Measurements from ENCODE around the gene STAG3.
"Not testable (repeated sequence)": the region's sequence is repeated elsewhere in the genome, so short reads cannot be mapped to it uniquely, and the experiment has no call there.

STAG3 gene, protein sequence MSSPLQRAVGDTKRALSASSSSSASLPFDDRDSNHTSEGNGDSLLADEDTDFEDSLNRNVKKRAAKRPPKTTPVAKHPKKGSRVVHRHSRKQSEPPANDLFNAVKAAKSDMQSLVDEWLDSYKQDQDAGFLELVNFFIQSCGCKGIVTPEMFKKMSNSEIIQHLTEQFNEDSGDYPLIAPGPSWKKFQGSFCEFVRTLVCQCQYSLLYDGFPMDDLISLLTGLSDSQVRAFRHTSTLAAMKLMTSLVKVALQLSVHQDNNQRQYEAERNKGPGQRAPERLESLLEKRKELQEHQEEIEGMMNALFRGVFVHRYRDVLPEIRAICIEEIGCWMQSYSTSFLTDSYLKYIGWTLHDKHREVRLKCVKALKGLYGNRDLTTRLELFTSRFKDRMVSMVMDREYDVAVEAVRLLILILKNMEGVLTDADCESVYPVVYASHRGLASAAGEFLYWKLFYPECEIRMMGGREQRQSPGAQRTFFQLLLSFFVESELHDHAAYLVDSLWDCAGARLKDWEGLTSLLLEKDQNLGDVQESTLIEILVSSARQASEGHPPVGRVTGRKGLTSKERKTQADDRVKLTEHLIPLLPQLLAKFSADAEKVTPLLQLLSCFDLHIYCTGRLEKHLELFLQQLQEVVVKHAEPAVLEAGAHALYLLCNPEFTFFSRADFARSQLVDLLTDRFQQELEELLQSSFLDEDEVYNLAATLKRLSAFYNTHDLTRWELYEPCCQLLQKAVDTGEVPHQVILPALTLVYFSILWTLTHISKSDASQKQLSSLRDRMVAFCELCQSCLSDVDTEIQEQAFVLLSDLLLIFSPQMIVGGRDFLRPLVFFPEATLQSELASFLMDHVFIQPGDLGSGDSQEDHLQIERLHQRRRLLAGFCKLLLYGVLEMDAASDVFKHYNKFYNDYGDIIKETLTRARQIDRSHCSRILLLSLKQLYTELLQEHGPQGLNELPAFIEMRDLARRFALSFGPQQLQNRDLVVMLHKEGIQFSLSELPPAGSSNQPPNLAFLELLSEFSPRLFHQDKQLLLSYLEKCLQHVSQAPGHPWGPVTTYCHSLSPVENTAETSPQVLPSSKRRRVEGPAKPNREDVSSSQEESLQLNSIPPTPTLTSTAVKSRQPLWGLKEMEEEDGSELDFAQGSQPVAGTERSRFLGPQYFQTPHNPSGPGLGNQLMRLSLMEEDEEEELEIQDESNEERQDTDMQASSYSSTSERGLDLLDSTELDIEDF

DNA sequence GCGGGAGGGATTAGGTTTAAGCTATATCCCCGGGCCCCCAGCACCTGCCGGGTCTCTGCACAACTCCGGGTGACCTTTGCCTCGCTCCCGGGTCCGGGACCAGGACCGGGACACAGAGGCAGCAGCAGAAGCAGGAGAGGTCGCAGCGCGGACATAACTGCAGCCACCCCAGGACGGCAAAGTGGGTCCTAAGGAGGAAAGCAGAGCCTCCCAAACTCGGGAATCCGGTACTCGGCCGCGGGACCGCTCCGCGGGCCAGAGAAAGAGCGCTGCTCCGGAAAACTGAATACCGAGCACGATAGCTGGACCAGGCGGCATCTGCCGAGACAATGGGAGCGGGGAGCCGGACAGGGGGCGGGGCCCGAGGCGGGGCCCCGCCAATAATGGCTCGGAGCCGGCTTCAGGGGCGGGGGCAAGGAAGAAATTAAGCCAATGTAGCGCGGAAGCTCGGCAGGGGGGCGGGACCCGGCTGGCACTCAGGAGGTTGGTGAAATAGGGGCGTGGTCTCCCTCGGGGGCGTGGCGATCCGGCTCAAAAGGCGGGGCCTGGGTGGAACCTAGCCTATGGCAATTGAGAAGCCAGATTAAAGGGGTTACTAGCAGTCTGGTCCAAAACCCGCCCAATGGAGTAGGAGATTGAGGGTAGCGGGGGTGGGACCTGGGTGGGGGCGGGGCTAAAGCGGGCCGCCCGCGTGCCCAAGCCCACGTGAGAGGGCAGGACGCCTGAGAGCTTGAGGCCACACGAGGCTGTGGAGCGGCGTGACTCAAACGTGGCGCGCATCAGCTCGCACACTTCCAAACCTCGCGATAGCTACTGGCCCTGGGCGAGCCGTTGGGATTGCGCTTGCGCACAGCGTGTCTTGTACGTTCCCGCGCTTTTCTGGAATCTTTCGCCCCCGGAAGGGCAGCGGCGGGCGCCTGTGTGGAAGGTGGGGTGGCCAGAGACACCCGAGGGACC, at the start of gene STAG3, which contains the start of gene GPC2:
TSS of gene STAG3 (plus strand) at position 874 of the 957 bp plus-strand sequence. CDS start 2,639 bp downstream, outside the sequence.
TSS of gene GPC2 (minus strand) at position 337 of the 957 bp plus-strand sequence. CDS start at position 155, 182 bp downstream.
- DNase-seq: peak; percentile 97

DNA sequence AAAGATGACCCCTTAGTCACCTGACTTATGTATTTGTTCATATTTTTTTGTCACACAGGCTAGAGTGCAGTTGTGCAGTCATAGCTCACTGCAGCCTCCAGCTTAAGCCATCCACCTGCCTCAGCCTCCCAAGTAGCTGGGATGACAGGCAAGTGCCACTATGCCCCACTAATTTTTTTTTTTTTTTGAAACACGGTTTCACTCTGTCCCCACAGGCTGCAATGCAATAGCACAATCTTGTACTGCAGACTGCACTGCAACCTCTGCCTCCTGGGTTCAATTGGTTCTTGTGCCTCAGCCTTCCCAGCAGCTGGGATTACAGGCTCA, 49.1 kb upstream of the STAG3 start:
- DNase-seq: no peak

DNA sequence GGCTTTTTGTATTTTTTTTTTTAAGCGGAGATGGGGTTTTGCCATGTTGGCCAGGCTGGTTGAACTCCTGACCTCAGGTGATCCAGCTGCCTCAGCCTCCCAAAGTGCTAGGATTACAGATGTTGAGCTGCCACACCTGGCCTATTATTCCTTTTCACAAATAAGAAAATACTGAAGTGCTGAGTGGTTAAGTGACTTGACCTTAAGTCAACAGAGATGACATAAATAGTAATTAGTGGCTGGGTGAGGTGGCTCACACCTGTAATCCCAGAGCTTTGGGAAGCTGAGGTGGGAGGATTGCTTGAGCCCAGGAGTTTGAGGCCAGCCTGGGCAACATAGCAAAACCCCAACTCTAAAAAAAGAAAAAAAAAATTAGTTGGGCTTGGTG, 47.5 kb upstream of the STAG3 start:
- DNase-seq: peak; percentile 77

DNA sequence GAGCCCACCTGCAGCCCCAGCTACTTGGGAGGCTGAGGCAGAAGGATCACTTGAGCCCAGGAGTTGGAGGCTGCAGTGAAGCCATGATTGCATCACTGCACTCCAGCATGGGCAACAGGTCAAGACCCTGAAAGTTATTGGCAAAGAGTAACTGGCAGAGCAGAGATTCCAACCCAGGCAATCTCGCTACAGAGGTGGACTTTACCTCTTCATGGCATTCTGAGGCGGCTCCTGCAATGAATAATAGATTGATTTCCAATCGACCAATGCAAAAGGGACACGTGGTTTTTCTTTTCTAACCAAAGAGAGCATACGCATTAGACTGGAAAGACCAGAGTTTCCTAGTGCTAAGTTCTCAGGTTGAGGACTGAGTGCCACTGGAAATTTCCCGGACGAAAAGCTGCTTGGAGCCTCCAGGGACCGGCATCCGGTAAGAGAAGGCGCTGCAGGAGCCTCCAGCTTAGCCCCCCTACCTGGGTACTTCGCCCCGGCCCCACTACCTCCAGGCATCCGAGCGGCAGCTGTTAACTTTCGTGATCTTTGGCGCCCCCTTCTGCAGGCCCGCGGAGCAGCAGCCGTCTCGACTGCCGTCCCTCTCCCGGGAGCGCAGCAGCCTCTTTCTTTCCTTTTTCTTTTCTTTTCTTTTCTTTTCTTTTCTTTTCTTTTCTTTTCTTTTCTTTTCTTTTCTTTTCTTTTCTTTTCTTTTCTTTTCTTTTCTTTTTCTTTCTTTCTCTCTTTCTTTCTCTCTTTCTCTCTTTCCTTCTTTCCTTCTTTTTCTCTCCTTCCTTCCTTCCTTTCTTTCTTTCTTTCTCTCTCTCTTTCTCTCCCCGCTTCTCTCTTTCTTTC, 46.9 kb upstream of the STAG3 start:
- peak; percentile 75 for DNase-seq

DNA sequence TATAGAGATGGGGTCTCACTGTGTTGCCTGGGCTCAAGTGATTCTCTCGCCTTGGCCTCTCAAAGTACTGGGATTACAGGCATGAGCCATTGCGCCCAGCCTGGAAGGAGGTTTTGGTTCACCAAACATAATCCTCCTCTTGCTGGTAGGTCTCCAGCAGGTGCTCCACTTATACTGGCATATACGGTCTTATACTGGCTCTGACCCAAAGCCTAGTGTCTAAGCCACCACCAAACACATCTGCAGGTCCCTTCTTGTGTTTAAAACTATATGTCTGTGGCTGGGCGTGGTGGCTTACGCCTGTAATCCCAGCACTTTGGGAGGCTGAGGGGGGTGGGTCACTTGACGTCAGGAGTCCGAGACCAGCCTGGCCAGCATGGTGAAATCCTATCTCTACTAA, 45.6 kb upstream of the STAG3 start:
- no peak for DNase-seq

DNA sequence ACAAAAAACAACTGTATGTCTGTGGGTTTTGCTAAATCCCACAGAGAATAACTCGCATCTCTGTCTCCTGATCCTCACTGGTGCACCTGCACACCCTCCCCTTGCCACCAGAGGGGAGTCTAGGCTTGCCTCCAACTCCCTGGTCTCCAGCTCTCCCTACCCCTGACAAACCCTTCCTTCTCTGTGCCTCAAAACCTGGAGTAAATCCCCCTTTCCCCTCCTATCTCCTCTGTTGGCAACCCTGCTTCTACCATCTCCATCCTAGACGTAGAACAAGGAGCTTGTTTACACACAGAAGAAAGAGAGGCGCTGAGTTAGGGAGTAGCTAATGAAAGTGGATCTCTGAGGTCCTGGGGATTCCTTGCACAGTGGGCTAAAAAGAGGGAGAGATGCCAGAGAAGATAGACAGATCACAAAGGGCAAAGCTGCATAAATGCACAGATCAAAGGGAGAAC, 45.0 kb upstream of the STAG3 start:
- DNase-seq: peak; percentile 68

DNA sequence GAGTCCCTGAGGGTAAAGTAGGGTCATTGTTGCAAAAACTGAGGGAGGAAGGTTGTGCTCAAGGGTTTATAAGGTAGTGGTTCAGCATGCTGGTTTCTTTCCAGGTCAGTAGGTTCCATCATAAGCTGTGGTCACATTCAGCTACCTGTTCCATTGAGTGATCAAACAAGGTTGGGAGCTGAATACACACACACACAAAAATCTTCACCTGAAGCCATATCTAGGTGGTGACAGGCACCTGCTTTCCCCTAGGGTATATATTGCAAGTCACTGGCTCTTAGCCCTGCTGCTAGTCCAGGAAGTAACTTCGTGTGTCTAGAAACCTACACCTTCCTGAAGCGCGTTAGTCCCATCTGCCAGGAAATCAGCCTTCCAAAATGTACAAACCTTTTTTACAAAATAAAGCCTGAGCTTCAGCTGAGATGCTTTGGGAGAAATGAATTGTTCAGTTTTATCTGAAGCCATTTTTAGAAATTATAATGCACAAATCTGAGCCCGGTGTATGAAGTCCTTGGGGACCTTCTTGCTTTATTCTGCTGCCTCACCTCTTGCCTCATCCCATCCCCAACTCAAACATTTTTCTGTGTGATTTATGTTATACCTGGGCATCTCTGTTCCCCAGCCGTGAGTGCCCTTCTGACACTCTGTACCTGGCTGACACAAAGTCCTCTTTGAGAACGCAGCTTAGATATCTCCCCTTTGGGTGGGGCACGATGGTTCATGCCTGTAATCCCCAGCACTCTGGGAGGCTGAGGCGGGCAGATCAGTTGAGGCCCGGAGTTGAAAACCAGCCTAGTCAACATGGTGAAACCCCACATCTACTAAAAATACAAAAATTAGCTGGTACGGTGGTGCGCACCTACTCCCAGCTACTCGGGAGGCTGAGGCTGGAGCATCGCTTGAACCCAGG, 39.6 kb upstream of the STAG3 start:
- DNase-seq: peak; percentile 43

DNA sequence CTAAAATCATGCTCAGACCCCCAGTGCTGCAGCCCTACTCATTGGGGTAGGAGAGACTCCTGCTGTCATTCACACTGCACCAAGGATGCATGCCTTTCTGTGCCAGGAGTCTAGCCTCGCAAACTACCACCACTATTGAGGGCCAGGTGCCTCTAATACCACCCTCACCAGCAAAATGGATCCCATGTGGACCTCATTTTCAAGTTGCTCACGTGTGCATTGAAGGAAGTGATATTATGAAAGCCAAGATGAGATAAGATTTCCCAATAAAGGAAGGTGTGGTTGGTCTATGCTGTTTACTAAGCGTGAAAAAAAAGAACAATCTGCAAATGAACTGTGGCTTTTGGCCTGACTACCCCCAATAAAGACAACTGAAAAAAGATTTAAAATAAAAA, 36.2 kb upstream of the STAG3 start:
- no peak for DNase-seq

DNA sequence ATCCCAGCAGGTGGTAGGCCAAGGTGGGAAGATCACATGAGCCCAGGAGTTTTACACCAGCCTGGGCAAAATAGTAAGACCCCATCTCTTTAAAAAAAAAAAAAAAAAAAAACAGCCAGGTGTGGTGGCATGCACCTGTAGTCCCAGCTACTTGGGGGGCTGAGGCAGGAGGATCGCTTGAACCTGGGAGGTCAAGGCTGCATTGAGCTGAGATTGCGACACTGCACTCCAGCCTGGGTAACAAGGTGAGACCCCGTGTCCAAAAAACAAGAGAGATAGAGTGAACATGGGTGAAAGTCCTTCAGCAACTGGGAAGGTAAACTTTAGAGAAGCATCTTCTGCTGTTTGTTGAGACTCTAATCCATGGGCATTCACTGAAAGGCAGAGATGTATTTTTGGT, 35.3 kb upstream of the STAG3 start:
- no peak for DNase-seq

DNA sequence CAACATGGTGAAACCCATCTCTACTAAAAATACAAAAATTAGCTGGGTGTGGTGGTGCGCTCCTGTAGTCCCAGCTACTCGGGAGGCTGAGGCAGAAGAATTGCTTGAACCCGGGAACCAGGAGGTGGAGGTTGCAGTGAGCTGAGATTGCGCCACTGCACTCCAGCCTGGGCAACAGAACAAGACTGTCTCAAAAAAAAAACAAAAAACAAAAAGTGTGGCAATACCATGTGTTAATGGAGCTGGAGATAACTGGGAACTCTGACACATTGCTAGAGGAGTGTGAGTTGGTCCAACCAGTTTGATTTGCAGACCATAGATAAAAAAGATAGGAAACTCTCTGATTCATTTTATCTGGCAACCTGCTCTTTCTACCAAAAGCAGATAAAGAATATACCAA, 31.4 kb upstream of the STAG3 start:
- not testable (repeated sequence) for DNase-seq

DNA sequence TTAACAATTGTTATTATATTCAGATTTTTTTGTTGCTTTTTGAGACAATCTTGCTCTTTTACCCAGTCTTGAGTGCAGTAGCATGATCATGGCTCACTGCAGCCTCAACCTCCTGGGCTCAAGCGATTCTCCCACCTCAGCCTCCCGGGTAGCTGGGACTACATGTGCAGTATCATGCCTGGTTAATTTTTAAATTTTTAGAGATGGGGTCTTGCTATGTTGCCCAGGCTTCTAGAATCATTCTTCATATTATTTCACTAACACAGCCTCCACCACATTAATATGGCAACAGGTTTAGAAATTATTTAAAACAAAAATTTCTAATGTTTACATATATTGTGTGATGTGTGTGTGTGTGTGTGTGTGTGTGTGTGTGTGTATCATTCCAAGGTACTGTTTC, 30.4 kb upstream of the STAG3 start:
- no peak for DNase-seq

DNA sequence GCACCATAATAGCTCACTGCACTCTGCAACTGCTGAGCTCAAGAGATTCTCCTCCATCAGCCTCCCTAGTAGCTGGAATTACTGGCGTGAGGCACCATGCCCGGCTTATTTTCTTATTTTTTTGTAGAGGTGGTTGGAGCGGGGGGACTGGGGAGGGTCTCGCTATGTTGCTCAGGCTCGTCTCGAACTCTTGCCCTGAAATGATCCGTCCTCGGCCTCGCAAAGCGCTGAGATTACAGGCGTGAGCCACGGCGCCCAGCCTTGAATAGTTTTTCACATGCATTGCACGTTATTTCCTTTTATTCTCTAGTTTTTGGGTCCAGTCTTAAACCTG, 29.5 kb upstream of the STAG3 start:
- no peak for DNase-seq

DNA sequence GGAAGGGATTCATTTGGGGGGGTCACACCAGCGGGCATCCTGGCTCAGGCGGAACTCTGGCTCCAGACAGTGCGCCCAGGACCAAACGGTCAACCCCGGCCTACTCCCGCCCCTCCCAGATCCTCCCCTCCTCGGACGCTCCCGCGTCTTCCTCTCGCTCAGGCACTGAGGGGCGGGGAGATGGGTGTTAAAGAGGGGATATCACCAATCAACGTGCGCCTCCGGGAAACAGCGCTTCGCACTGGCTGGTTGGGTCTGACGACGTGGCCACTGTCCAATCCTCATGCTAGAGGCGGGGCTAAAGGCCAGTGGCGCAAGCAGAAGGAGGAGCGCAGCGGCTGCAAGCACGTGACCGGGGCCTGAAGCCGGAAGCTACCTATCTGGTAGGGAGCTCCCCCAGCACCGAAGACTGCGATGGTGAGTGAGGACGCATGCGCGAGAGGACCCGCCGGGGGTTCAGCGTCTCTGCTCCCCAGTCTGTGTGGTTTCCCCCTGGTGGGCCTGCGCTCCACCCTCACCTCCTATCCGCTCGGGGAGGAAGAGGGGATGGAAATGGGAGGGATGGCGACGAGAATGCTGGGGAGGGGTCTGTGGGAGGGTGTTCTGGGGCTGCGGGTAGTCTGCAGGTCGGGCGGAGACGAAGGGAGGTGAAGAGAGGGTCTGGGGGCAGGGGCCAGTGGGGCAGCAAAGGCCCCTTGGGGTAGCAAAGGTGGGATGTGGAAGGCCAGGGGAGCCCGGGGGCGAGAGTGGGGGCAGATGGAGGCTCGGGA, 29.0 kb upstream of the STAG3 start, which contains the start of gene LAMTOR4:
TSS of gene LAMTOR4 (plus strand) at position 360 of the 770 bp plus-strand sequence. CDS start at position 415, 55 bp downstream.
- DNase-seq: peak; percentile 99

DNA sequence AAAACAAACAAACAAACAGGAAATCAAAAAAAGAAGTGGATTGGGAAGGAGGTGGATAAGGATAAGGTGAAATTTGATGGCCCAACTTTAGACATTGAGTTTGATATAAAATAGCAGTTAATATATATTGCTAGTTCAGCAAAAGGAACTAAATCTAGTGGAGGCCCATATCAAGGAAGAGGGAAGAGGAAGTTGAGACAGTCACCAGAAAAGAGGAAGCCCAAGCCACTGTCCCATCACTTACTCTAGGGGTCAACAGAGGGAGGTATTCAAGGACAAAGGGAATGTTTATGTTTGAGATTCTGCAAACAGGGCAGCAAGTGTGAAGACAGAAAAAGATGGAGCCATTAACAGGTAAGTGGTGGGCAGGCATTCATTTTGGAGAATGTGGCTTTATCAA, 25.3 kb upstream of the STAG3 start:
- no peak for DNase-seq

DNA sequence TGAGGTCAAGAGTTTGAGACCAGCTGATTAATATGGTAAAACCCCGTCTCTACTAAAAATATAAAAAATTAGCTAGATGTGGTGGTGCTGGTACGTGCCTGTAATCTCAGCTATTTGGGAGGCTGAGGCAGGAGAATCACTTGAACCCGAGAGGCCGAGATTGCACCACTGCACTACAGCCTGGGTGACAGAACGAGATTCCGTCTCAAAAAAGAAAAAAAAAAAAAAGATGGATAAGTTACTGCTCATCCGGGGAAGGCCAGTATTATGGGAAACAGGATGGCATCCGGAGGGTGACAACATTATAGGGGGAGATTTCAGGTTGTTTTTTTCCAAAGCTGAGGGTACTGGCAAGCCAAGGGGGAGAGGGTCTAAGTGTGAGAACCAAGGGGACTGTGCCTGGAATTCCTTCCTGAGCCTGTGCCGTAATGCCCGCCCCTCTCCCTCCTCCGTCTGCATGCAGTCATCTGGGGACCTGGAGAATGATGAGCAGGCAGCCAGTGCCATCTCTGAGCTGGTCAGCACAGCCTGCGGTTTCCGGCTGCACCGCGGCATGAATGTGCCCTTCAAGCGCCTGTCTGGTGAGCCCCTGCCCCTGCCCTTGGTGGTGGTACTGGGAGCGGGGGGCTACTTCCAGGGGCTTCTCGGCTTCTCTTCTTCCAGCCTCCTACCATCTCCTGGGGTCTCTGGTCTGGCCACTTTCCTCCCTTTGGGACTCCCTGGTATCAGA, 24.6 kb upstream of the STAG3 start:
- no peak for DNase-seq

DNA sequence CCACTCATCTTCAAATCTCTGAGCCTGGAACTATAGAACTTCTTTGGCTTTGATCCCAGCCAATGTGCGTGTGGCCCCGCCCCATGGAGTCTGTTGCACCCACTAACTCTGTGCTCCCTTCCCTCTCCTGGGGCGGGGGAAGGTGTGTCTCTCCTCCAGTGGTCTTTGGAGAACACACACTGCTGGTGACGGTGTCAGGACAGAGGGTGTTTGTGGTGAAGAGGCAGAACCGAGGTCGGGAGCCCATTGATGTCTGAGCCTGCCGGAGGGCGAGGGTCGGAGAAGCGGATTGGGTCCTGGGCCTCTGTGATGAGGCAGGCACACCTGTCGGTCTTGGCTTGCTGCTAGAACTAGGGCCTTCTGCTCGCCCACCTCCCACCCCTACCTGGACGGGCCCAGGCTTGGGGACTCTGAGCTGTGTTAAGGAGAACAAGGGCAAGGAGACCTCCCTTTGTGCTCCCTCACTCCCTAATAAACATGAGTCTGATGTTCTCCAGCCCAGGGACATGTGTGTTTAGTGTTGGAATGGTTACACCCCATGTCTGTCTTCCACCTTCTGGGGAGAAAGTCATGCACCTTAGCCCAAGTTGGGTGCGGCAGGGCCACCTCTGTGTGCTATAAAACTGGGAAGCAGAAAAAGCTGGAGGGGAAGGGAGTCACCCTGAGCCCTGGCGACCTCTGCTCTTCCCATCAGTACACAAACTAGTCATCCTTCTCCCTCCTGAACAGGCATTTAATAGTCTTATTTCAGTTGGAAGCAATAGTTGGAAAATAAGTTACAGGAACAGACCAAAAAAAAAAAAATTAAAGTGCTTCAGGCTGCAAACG, 23.8 kb upstream of the STAG3 start:
- DNase-seq: no peak
